Fibroblast of pulmonary artery (primary cell): ENCODE data around the gene SLC22A23.

Experiments used
- DNase-seq: peaks from one replicate; pipeline ENCODE4 v3.0.0-alpha.2; 2010; ENCODE audit warnings: low read depth
- H3K4me3 ChIP-seq: replicated peaks from 2 replicates; pipeline ENCODE4 v1.5.1; 2011; ENCODE audit warnings: low read depth, mild to moderate bottlenecking, control low read depth, low read length, moderate library complexity
- CTCF ChIP-seq: IDR thresholded peaks from 2 replicates; pipeline ENCODE4 v1.5.1; 2011; ENCODE audit warnings: mild to moderate bottlenecking, control low read depth, low read length, inconsistent platforms; ENCODE audit errors: missing control alignments

Gene SLC22A23

GRCh38 chr6:3226481-3227362, 230.1 kb downstream of the SLC22A23 start:
- peak overlapping the region; percentile 38 for H3K4me3 ChIP-seq
- no peak for TF ChIP-seq CTCF
- DNase-seq, result no peak

- DNase-seq, result no peak
- TF ChIP-seq CTCF, result no peak
- no peak overlapping the region for H3K4me3 ChIP-seq
Observed at GRCh38 chr6:3226042-3226441, 230.8 kb downstream of the SLC22A23 start.

- no peak overlapping the region for H3K4me3 ChIP-seq
- no peak for TF ChIP-seq CTCF
- DNase-seq, result no peak
Observed at GRCh38 chr6:3222506-3223038, 234.3 kb downstream of the SLC22A23 start.

GRCh38 chr6:3221578-3221977, 235.3 kb downstream of the SLC22A23 start:
- TF ChIP-seq CTCF, result no peak
- H3K4me3 ChIP-seq, result no peak overlapping the region
- DNase-seq, result no peak

- TF ChIP-seq CTCF, result no peak
- DNase-seq, result no peak
Observed at GRCh38 chr6:3220366-3220765, 236.5 kb downstream of the SLC22A23 start.

More at GRCh38 chr6:3220366-3220765, 236.5 kb downstream of the SLC22A23 start:
- H3K4me3 ChIP-seq, result no peak overlapping the region
